ENCODE measurements around the gene HLA-DPB1. TPM values are rescaled to one million over a fixed set of nuclear protein-coding genes. Genes with fewer than 3 reads are reported as not detected.
A peak's percentile ranks its signal among the peaks of the same experiment; 100 is the strongest.

HLA-DPB1 gene
- total RNA-seq, 1 experiment from 2014 or later: 236 TPM

DNA sequence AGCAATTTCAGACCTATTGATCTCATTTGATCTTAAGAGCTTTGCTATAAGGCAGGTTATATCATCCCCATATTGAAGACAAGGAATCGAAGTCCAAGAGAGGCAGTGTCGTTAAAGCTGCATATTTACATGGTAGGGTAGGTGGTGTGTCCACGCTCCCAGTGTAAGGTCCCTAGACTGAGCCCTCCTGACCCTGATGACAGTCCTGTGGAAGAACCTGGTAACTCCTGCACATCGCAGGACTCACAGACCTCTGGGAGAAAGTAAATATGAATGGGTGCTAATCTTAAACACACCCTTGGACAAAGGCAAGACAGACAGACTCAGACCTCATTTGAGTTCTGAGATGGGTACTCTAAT, 602 bp upstream of the HLA-DPB1 start:
- Histone ChIP-seq H4K20me1 (ENCODE audit: insufficient read depth, low read depth, low read length) (no peaks in the 10 kb centered on the region; the same call in 1 of the 2 replicates), H3K79me2 (ENCODE audit: low read length) (peaks cover 63% of the 10 kb centered on the region), H3K27me3 (ENCODE audit: low read length) (no peaks in the 10 kb centered on the region), H3K9me2 (replicated peaks; ENCODE audit: insufficient read depth, low read length) (no peaks in the 10 kb centered on the region), H3K36me3 (ENCODE audit: insufficient read depth, low read length) (peaks cover 13% of the 10 kb centered on the region), H3K4me3 (ENCODE audit: low read length) (peak overlapping the region; percentile 79), H2AFZ (ENCODE audit: low read length) (peak overlapping the region; percentile 17), H3K4me2 (ENCODE audit: low read depth, low read length, poor library complexity, severe bottlenecking) (peak overlapping the region; percentile 95), H3K9me3 (ENCODE audit: low read length) (no peaks in the 10 kb centered on the region), H3K4me1 (ENCODE audit: low read length) (peaks cover 66% of the 10 kb centered on the region), H3K27ac (ENCODE audit: low read length) (peak overlapping the region; percentile 85), H3K9ac (ENCODE audit: low read length) (peak overlapping the region; percentile 61)
- peak; percentile 53 for DNase-seq

DNA sequence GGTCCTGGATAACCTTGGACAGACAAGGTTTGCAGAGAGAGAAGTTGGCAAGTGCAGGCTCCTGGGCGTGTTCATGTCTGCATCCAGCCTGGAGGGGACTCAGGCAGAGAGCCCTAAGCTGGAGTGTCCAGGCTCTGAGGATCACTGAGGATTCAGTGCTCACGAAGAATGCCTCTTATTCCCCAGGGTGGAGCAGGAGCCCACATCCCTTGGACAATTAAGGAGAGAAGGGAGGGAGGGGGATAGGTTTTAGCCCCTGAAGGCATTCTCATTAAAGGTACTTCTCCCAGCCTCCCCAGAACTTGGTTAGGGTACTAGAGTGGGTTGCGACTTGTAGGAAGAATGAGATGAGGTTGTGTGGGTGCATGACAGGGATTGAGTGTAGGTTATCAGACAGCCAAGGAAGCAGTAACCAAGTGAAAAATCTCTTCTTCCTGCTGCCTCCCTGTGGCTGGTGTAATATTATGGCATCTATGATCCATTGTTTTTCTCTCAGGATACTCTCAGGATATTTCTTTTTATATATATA, 680 bp downstream of the HLA-DPB1 start:
- Histone ChIP-seq H3K4me3 (ENCODE audit: low read length) (peak overlapping the region; percentile 79), H3K4me2 (ENCODE audit: low read depth, low read length, poor library complexity, severe bottlenecking) (peak overlapping the region; percentile 95), H3K9me3 (ENCODE audit: low read length) (no peaks in the 10 kb centered on the region), H3K9ac (ENCODE audit: low read length) (peak overlapping the region; percentile 82), H3K79me2 (ENCODE audit: low read length) (peaks cover 50% of the 10 kb centered on the region), H4K20me1 (ENCODE audit: insufficient read depth, low read depth, low read length) (no peaks in the 10 kb centered on the region; the same call in 1 of the 2 replicates), H3K9me2 (replicated peaks; ENCODE audit: insufficient read depth, low read length) (no peaks in the 10 kb centered on the region), H3K36me3 (ENCODE audit: insufficient read depth, low read length) (0 out of 2 replicates have a peak, but pooled peaks cover 1% of the 10 kb centered on the region), H3K4me1 (ENCODE audit: low read length) (peaks cover 53% of the 10 kb centered on the region), H3K27me3 (ENCODE audit: low read length) (no peaks in the 10 kb centered on the region), H2AFZ (ENCODE audit: low read length) (peak overlapping the region; percentile 46; the same call in 1 of the 2 replicates), H3K27ac (ENCODE audit: low read length) (peak overlapping the region; percentile 85)
- no peak for DNase-seq

DNA sequence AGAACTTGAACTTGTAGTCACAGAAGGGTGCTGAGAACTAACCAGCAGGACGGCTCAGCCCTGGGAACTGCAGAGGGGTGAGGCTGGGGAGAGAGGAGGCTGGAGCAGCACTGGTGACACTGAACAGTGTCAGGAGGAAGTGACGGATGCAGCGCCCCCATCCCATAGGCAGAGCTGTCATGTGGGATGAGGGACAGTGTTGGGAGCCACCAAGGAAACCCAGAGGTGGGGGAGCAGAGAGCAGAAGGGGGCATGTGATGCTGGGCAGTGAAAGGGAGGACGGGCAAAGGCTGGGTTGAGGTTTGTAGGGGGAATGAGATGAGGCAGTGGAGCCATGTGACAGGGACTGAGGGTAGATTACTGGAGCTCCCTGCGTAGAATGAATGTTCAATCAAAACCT, 2.1 kb downstream of the HLA-DPB1 start:
- H3K4me1 ChIP-seq (ENCODE audit: low read length): peaks cover 41% of the 10 kb centered on the region
- DNase-seq: peak; percentile 54

DNA sequence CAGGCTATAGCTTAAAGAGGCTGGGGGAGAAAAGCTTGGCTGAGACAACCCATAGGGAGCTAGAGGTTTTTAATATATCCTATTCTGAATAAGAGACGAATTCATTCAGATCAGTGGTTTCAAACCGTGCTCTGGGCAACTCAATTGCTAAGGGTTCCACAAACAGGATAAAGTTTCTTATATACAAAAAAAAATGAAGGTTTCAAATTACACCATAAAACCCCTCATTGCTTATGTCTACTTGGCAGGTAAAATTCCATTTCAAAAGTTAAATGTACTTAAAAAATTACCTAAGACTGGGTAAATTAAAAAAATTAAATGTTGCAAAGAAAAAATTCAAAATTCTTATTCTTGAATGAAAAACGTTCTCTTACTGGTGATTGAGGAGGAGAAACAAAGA, 2.7 kb downstream of the HLA-DPB1 start:
- Histone ChIP-seq H3K36me3 (ENCODE audit: insufficient read depth, low read length) (peaks cover 5% of the 10 kb centered on the region; the same call in 1 of the 2 replicates), H3K9me2 (replicated peaks; ENCODE audit: insufficient read depth, low read length) (no peaks in the 10 kb centered on the region), H4K20me1 (ENCODE audit: insufficient read depth, low read depth, low read length) (no peaks in the 10 kb centered on the region), H3K4me3 (ENCODE audit: low read length) (peak overlapping the region; percentile 55; the same call in 1 of the 2 replicates), H3K9me3 (ENCODE audit: low read length) (no peaks in the 10 kb centered on the region), H3K27me3 (ENCODE audit: low read length) (no peaks in the 10 kb centered on the region), H3K4me1 (ENCODE audit: low read length) (peaks cover 41% of the 10 kb centered on the region), H3K27ac (ENCODE audit: low read length) (peak overlapping the region; percentile 32; the same call in 1 of the 2 replicates), H3K4me2 (ENCODE audit: low read depth, low read length, poor library complexity, severe bottlenecking) (peak overlapping the region; percentile 62), H3K79me2 (ENCODE audit: low read length) (peaks cover 30% of the 10 kb centered on the region), H2AFZ (ENCODE audit: low read length) (no peak overlapping the region), H3K9ac (ENCODE audit: low read length) (peak overlapping the region; percentile 44; the same call in 1 of the 2 replicates)
- no peak for DNase-seq

More for the DNA sequence above, 2.1 kb downstream of the HLA-DPB1 start:
- peak overlapping the region; percentile 32; the same call in 1 of the 2 replicates for H3K27ac ChIP-seq (ENCODE audit: low read length)
- H3K4me2 ChIP-seq (ENCODE audit: low read depth, low read length, poor library complexity, severe bottlenecking): peak overlapping the region; percentile 62
- H4K20me1 ChIP-seq (ENCODE audit: insufficient read depth, low read depth, low read length): no peaks in the 10 kb centered on the region
- no peaks in the 10 kb centered on the region for H3K9me3 ChIP-seq (ENCODE audit: low read length)
- peak overlapping the region; percentile 55 for H3K4me3 ChIP-seq (ENCODE audit: low read length)
- peaks cover 36% of the 10 kb centered on the region for H3K79me2 ChIP-seq (ENCODE audit: low read length)
- H2AFZ ChIP-seq (ENCODE audit: low read length): no peak overlapping the region
- peaks cover under 1% of the 10 kb centered on the region; the same call in 1 of the 2 replicates for H3K36me3 ChIP-seq (ENCODE audit: insufficient read depth, low read length)
- no peaks in the 10 kb centered on the region for H3K9me2 ChIP-seq (replicated peaks; ENCODE audit: insufficient read depth, low read length)
- no peaks in the 10 kb centered on the region for H3K27me3 ChIP-seq (ENCODE audit: low read length)
- H3K9ac ChIP-seq (ENCODE audit: low read length): peak overlapping the region; percentile 44

DNA sequence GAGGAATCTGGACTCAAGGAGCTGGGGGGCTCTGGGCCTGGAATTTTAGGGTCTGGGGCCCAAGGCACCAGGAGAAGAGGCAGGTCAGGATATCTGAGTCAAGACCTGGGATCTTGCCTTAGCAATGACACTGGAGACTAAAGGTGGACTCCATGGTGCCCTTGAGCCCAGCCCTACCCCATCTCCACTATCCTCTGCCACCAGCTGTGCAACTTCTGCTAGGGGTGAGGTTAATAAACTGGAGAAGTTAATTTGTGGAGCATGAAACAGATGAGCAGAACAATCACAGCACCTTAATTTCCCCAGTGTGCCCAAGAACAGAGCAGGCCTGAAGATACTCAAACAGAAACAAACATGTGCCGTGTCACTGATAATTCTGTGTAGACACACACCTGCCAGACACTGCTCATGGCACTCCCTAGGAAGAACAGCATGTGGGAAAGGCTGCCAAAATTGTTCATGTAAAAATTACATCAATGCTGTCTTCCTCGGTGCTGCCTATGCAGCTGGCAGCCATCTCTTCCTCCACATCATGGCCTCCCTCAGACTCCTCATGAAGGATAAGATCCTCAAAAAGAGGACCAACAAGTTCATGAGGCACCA, 3.2 kb downstream of the HLA-DPB1 start:
- Histone ChIP-seq H3K9me3 (ENCODE audit: low read length) (no peaks in the 10 kb centered on the region), H3K36me3 (ENCODE audit: insufficient read depth, low read length) (peaks cover 11% of the 10 kb centered on the region; the same call in 1 of the 2 replicates), H3K9me2 (replicated peaks; ENCODE audit: insufficient read depth, low read length) (no peaks in the 10 kb centered on the region), H3K4me3 (ENCODE audit: low read length) (no peak overlapping the region), H3K79me2 (ENCODE audit: low read length) (peaks cover 27% of the 10 kb centered on the region), H3K27me3 (ENCODE audit: low read length) (no peaks in the 10 kb centered on the region), H3K9ac (ENCODE audit: low read length) (no peak overlapping the region), H3K4me2 (ENCODE audit: low read depth, low read length, poor library complexity, severe bottlenecking) (peak overlapping the region; percentile 62), H3K27ac (ENCODE audit: low read length) (peak overlapping the region; percentile 32; the same call in 1 of the 2 replicates), H4K20me1 (ENCODE audit: insufficient read depth, low read depth, low read length) (no peaks in the 10 kb centered on the region), H3K4me1 (ENCODE audit: low read length) (peaks cover 37% of the 10 kb centered on the region), H2AFZ (ENCODE audit: low read length) (no peak overlapping the region)
- DNase-seq: no peak

DNA sequence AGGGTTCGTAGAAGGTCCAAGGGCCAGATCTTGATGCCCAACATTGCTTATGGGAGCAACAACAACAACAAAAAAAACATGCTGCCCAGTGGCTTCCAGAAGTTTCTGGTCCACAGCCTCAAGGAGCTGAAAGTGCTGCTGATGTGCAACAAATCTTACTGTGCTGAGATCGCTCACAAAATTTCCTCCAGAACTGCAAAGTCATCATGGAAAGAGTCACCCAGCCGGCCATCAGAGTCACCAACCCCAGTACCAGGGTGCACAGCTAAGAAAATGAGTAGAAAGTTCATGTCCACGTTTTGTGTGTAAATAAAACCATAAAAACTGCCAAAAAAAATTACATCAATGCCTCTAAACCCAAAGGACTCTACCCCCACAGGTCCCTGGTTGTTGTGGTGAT, 3.8 kb downstream of the HLA-DPB1 start:
- Histone ChIP-seq H3K9ac (ENCODE audit: low read length) (no peak overlapping the region), H3K36me3 (ENCODE audit: insufficient read depth, low read length) (peaks cover 14% of the 10 kb centered on the region; the same call in 1 of the 2 replicates), H3K4me3 (ENCODE audit: low read length) (no peak overlapping the region), H3K27ac (ENCODE audit: low read length) (no peak overlapping the region), H2AFZ (ENCODE audit: low read length) (no peak overlapping the region), H3K4me1 (ENCODE audit: low read length) (peaks cover 32% of the 10 kb centered on the region), H3K79me2 (ENCODE audit: low read length) (peaks cover 27% of the 10 kb centered on the region), H3K4me2 (ENCODE audit: low read depth, low read length, poor library complexity, severe bottlenecking) (no peak overlapping the region), H3K27me3 (ENCODE audit: low read length) (no peaks in the 10 kb centered on the region), H3K9me3 (ENCODE audit: low read length) (no peaks in the 10 kb centered on the region), H3K9me2 (replicated peaks; ENCODE audit: insufficient read depth, low read length) (no peaks in the 10 kb centered on the region), H4K20me1 (ENCODE audit: insufficient read depth, low read depth, low read length) (no peaks in the 10 kb centered on the region)
- DNase-seq: no peak

DNA sequence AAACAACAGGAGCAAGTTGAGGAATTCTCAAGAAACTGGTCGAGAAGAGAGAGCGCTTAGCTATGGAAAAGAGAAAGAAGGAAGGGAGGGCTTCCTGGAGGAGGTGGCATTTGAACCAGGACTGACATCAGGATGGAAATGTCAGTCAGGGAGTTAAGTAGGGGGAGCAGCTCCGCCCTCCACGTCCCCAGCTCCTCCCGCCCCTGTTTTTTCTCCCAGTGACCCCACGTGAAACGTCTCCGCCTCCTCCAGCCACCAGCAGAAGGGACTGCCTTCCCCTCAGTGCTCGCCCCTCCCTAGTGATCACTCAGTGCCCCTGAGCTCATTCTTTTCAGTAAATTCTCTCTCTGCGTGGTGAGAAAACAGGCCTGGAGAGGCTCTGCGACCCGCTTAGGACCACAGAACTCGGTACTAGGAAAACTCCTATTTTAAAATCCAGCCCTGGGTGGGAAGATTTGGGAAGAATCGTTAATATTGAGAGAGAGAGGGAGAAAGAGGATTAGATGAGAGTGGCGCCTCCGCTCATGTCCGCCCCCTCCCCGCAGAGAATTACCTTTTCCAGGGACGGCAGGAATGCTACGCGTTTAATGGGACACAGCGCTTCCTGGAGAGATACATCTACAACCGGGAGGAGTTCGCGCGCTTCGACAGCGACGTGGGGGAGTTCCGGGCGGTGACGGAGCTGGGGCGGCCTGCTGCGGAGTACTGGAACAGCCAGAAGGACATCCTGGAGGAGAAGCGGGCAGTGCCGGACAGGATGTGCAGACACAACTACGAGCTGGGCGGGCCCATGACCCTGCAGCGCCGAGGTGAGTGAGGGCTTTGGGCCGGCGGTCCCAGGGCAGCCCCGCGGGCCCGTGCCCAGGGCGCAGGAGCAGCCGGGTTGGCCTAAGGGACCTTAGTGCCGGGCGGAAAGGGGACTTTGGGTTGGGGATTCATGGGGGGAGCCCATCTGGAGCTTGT, 4.6 kb downstream of the HLA-DPB1 start:
- no peak overlapping the region for H2AFZ ChIP-seq (ENCODE audit: low read length)
- no peak for DNase-seq
- no peaks in the 10 kb centered on the region for H3K9me2 ChIP-seq (replicated peaks; ENCODE audit: insufficient read depth, low read length)
- no peak overlapping the region for H3K4me3 ChIP-seq (ENCODE audit: low read length)
- no peak overlapping the region for H3K9ac ChIP-seq (ENCODE audit: low read length)
- no peaks in the 10 kb centered on the region for H4K20me1 ChIP-seq (ENCODE audit: insufficient read depth, low read depth, low read length)
- H3K27ac ChIP-seq (ENCODE audit: low read length): no peak overlapping the region
- H3K4me2 ChIP-seq (ENCODE audit: low read depth, low read length, poor library complexity, severe bottlenecking): no peak overlapping the region
- no peaks in the 10 kb centered on the region for H3K27me3 ChIP-seq (ENCODE audit: low read length)
- peaks cover 24% of the 10 kb centered on the region for H3K4me1 ChIP-seq (ENCODE audit: low read length)
- H3K36me3 ChIP-seq (ENCODE audit: insufficient read depth, low read length): peaks cover 20% of the 10 kb centered on the region; the same call in 1 of the 2 replicates
- peaks cover 27% of the 10 kb centered on the region for H3K79me2 ChIP-seq (ENCODE audit: low read length)
- no peaks in the 10 kb centered on the region for H3K9me3 ChIP-seq (ENCODE audit: low read length)

Data from Karpas-422 (cell line).